ENCODE measurements around the gene GPR157.

GRCh38 chr1:9151328-9151860 lies 22.5 kb upstream of the GPR157 start:
- no peak for TF ChIP-seq CTCF (conservative IDR thresholded peaks at IDR 0.05; ENCODE audit: low read depth in 2 of 2)
- no peak for TF ChIP-seq EZH2 (IDR thresholded peaks at IDR 0.05; ENCODE audit: low read depth, unreplicated experiment)
- TF ChIP-seq POLR2AphosphoS5 (IDR thresholded peaks at IDR 0.05; ENCODE audit: low read depth), result no peak
- TF ChIP-seq REST (IDR thresholded peaks at IDR 0.05; ENCODE audit: unreplicated experiment), result no peak
- TF ChIP-seq CREB1 (CRISPR knock-in tag; IDR thresholded peaks at IDR 0.05; ENCODE audit: low read depth), result no peak
- no peak for TF ChIP-seq ZNF114 (CRISPR knock-in tag; IDR thresholded peaks at IDR 0.05)
- no peak for TF ChIP-seq EZH2phosphoT487 (IDR thresholded peaks at IDR 0.05; ENCODE audit: unreplicated experiment)
- TF ChIP-seq JUNB (IDR thresholded peaks at IDR 0.05; ENCODE audit: unreplicated experiment), result no peak
